Retina (tissue), 1 donor: ENCODE data around the gene TRAP1.
A peak's percentile ranks its signal among the peaks of the same experiment; 100 is the strongest.
"Not testable (repeated sequence)": the region's sequence is repeated elsewhere in the genome, so short reads cannot be mapped to it uniquely, and the experiment has no call there.

Experiments used
- DNase-seq: peaks from one replicate; pipeline ENCODE4 v3.0.0-alpha.2; 2016

TRAP1 gene

DNA sequence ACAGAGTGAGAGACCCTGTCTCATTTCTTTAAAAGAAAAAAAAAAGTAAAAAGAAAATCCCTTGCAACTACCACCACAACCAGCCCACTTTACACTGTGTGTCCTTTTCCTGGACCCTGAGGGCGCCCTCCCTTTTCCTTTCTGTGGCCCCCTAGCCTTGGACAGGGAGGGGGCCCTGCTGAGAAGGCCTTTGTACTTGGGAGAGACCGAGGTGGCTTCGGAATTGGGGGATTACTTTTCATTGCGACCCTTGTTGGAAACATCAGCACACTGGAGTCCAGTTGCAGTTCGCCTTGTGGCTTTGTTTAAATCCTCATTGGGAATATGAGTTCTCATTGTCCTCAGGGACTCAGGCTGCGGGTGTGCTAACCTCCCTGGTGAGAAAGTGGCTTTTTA, 72.2 kb downstream of the TRAP1 start:
- DNase-seq = no peak

GRCh38 chr16:3643095-3643730, 74.1 kb downstream of the TRAP1 start:
- no peak for DNase-seq

DNA sequence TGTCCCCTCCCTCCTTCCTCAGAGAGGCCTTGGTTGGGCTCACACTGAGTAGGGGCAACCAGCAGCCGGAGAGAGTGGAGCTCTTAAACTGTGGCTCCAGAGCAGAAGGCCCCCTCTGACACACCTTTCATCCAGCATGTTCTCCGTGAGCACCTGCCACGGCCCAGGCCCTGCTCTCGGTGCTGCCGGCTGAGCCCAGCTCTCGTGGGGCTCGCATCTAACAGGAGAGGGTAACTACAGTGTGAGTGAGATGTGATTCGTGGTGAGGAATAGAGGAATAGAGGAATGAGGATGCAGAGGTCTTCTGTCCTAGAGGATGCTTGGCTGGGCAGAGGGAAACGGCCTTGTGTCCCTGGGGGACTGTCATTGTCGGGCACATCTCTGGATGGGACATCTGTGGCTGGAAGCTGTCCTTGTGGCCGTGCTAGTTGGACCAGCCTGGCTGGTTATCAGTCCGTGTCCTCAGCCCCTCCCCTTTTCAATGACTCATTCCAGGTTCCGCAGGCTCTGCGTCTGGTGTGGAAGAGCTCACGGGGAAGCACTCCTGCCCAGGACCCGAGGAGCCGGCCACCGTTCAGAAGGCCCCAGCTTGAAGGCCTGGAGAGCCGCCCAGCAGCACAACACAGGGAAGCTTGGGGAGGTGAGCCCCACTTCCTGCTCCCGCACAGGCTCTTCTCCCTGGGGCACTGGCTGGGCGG, 74.8 kb downstream of the TRAP1 start:
- DNase-seq = peak; percentile 45

GRCh38 chr16:3641801-3642396, 75.4 kb downstream of the TRAP1 start:
- DNase-seq = no peak

- DNase-seq = no peak
Measured at GRCh38 chr16:3640632-3641501, 76.5 kb downstream of the TRAP1 start.

DNA sequence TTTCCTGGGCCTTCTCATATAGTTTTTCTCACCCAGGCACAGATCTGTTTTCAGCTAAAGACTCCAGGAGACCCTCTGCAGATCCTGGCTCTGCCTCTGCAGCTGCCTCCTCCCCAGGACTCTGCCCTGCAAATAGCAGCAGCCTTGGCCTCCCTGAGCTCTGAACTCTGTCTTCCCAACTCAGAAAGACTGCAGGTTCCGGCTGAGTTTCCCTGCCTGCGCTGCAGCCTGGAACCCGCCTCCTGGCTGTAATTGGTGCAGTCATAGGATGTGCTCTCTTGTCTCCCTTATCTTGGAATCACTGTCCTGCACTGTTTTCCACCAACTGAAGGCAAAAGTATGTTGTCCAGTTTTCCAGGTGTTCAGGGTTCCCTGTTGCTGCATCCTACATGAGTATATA, 77.1 kb downstream of the TRAP1 start:
- no peak for DNase-seq

DNA sequence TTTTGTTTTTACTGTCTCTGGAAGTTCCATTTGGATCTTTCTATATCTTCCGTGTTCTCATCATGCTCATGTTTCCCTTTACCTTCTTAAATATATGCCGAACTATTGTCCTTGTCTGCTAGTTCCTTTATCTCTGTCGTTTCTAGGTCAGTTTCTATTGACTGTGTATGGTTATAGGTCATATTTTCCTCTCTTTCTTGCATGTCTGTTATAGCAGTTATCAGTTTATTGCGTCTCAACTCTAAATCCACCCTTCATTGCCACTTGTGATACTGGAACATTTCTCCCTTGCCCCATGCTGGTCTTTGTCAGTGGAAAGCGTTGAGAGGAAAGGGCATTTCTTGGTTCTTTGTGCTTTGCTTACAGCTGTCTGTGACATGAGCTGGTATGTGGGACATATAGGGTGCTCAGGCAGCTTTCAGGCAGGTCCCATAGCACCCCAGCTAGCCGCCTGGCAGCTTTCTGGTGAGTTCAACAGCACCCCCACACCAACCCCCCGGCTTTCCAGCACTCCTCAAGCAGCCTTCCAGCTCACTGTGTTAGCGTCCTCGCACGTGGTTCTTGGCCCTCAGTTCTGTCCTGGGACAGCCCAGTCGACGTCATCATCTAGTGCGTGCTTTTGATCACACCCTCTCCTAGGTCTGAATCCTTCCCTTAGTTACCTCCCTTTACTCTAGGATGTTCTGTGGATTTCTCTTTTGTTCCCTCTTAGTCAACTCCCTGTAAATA, 78.2 kb downstream of the TRAP1 start:
- no peak for DNase-seq

- no peak for DNase-seq
Measured at GRCh38 chr16:3637371-3637923, 79.9 kb downstream of the TRAP1 start.

DNA sequence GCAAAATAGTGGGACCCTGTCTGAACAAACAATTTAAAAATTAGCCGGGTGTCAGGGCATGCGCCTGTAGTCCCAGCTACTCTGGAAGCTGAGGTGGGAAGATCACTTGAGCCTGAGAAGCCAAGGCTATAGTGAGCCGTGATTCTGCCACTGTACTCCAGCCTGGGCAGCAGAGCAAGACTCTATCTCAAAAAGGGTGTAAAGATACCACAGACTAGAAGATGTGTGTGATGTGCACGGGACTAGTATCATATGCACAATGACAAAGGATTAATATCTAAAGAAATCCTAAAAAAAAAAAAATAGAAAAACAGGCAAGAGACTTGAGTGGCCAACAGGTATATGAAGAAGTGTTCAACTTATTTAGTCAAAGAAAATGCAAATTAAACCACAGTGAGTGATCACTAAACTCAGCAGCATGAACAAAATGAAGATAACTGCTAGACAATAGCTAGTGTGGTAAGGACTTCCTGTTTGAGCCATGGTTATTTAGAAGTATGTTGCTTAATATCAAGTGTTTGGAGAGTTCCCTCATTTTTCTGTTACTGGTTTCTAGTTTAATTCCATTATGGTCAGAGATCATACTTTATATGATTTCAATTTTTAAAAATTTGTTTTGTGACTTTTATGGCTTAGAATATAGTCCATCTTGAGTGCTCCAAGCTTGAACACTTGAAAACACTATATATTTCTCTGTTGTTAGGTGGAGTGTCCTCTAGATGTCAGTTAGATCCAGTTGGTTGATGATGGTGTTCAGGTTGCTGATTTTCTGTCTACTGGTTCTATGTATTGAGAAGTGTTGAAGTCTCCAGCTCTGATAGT, 91.2 kb downstream of the TRAP1 start:
- no peak for DNase-seq

- DNase-seq = no peak
Measured at GRCh38 chr16:3625331-3625730, 92.0 kb downstream of the TRAP1 start.

- DNase-seq = no peak
Measured at GRCh38 chr16:3623642-3624041, 93.7 kb downstream of the TRAP1 start.

GRCh38 chr16:3618769-3619141, 98.6 kb downstream of the TRAP1 start:
- no peak for DNase-seq

DNA sequence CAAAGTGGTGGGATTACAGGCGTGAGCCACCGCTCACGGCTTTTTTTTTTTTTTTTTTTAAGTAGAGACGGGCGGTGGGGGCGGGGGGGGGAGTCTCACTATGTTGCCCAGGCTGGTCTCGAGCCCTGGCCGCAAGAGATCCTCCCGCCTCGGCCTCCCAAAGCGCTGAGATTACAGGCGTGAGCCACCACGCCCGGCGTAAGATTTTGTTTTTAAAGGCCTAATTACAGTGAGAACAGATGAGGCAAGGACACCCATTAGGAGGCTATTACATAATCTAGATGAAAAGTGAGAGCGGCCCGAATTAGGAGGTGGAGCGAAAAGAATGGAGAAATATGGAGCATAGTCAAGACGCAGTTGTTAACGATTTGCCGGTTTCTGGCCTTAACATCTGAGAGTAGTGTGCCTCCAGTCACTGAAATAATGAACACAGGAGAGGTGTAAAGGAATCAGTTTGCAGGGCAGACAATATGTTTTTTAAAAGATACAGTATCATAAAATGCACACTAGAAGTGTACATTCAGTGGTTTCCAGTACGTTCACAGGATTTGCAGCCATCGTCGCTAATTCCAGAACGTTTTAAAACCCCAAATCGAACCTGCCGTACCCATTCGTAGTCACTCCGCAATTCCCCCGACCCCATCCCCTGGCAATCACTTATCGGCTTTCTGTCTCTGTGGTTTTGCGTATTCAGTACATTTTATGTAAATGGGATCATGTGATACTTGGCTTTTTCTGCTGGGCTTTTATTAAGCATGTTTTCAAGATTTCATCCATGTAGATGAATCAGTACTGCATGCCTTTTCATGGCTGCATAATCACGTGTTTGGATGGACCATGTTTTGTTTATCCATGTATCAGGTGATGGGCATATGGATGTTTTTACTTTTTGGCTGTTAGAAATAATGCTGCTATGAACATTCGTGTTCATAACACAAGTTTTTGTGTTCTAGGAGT, 104.5 kb downstream of the TRAP1 start:
- DNase-seq = no peak

DNA sequence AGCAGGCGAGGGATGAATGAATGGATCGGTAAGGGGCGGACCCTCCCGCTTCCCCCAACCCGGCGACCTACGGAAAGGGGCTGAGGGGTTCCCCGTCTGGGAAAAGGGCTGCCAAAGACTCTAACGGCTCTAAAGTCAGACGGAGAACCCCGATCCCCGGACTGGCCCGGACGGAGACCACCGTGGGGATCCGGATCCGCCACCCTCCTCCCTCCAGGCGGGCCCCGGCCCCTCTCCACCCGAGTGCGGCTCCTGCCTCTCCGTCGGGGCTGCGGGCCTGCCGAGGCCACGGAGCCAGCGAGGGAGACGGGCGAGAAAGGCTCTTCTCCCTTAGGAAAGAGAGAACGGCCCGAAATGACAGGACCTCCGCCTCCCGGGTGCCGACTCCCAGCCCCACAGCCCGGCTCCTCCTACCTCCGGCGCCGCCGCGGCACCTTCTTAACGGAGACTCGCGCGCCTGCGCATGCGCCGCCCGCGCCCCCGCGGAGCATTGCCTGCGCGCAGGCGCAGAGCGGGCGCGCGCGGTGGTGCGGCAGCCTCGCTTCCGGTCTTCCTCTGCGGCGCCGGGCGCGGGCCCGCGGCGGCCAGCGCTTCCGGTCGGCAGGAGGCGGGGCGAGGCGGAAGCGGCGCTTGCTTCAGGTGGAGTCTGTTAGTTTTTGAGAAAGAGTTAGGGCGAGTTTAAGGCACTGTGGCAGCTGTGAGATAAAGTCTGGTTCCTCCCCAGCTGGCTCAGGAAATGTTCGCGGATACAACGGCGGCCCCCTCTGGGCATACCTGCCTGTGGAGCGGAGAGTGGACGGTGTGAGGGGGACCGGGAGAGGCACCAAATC, 106.0 kb downstream of the TRAP1 start, which contains the start of gene SLX4:
Gene SLX4, minus strand, starts transcription at position 461 of the 830 bp plus-strand sequence. CDS start 2,642 bp downstream, outside the sequence.
- DNase-seq = peak; percentile 94

DNA sequence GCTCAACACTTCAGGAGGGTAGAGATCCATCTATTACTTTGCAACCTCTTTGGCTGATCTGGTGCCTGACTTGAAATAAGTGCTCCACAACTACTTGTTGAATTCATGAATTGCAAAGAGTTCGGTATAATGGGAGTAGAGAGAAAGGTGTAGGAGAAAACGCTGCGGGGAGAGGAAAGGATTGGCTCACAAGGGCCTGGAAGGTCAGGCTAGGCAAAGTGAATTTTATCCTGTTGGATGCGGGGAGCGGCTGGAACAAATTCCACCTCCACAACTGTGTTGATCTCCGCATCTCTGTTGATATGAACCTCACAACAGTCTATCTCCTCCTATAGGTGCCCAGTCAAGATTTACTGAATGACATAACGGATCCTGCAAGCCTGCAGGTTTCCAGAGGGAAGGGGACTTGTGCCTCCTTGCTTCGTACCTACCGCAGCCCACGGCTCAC, 106.6 kb downstream of the TRAP1 start:
- DNase-seq = no peak

GRCh38 chr16:3609895-3610697, 107.2 kb downstream of the TRAP1 start:
- DNase-seq = no peak

GRCh38 chr16:3608976-3609375, 108.3 kb downstream of the TRAP1 start:
- not testable (repeated sequence) for DNase-seq

DNA sequence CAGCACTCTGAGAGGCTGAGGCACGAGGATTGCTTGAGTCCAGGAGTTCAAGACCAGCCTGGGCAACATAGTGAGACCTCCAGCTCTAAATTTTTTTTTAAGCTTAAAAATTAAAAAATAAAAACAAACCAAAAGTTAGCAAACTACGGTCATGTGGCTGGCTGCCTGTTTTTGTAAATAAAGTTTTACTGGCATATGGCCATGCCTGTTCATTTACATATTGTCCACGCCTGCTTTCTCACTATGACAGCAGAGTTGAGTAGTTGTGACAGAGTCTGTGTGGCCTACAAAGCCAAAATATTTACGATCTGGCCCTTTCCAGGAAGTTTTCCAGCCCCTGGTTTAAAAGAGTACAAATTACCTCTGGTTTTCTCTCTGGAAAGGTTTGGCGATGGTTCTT, 109.3 kb downstream of the TRAP1 start:
- DNase-seq = no peak
